GM19452 (cell line): ENCODE measurements around the gene TMEM143.

Experiments
- ATAC-seq: cut with Tn5 transposase; IDR thresholded peaks from one replicate; pipeline ENCODE4 v1.9.1; 2021; ENCODE audit not compliant: unreplicated experiment

Gene TMEM143

DNA sequence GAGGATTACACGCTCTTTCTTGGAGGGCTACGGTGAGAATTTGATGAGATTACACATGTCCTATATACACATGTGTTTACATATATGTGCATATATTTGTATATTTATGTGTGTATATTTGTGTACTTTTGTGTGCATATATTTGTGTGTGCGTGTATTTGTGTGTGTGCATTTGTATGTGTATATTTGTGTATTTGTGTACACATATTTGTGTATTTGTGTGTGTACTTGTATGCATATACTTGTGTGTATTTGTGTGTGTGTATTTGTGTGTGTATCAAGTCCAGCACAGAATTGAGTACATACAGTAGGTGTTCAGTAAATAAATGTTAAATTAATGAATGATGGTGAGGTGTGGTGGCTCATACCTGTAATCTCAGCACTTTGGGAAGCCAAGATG, 1.8 kb downstream of the TMEM143 start:
- ATAC-seq = no peak

- no peak for ATAC-seq
These were observed 4.6 kb downstream of the TMEM143 start for GRCh38 chr19:48359123-48359522.

GRCh38 chr19:48355365-48355954, 8.3 kb downstream of the TMEM143 start:
- ATAC-seq = no peak

- no peak for ATAC-seq
These were observed 9.3 kb downstream of the TMEM143 start for GRCh38 chr19:48354332-48354992.

GRCh38 chr19:48353677-48354076, 10.1 kb downstream of the TMEM143 start:
- ATAC-seq = no peak

DNA sequence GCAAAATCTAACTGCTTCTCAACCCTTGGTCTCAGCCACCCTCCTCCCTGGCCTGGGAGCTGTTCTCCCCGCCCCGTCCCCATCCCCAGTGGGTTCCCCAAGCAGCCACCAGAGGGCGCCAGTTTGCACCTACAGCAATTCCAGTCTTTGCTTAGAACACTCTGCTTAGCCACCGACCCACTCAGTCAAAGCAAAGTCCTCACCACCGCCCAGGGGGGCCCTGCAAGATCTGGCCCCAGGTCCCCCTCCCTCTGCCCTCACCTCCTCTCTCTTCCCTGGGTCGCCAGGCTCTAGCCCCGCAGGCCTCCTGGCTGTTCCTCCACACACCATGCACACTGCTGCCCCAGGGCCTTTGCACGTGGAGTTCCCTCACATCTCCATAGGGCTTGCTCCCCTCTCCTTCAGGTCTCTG, 12.4 kb downstream of the TMEM143 start:
- no peak for ATAC-seq

- ATAC-seq = no peak
These were observed 12.9 kb downstream of the TMEM143 start for GRCh38 chr19:48350856-48351255.

DNA sequence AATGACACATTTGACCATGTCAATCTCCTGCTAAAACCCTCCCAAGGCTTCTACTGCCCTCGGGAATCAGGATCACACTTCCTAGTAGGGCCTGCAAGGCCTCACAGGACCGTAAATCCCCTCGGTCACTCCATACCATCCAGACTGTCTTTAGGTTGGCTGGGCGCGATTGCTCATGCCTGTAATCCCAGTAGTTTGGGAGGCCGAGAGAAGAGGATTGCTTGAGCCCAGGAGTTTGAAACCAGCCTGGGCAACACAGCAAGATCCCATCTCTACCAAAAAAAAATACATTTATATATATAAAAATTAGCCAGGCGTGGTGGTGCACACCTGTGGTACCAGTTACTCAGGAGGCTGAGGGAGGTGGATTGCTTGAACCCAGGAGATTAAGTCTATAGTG, 15.0 kb downstream of the TMEM143 start:
- ATAC-seq = no peak

DNA sequence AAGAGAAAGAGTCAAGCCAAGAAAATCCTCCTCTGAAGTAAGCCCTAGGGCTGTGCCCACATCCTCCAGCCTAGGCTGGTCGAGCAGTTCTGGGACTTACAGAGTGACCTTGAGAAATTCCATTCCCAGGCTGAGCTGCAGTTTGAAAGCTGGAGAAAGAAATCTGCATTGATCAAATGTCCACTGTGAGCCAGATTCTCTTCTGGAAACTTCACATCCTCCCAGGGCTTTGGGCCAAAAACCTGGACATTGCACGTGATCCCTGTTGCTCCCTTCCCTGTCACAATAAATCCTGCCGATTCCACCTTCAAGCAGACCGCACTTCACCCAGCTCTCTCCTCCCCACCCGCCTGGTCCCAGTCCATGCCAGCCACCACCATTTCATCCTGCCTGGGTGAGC, 15.7 kb downstream of the TMEM143 start:
- ATAC-seq = no peak

GRCh38 chr19:48346191-48346590, 17.5 kb downstream of the TMEM143 start:
- no peak for ATAC-seq

- no peak for ATAC-seq
These were observed 18.8 kb downstream of the TMEM143 start for GRCh38 chr19:48344892-48345291.

DNA sequence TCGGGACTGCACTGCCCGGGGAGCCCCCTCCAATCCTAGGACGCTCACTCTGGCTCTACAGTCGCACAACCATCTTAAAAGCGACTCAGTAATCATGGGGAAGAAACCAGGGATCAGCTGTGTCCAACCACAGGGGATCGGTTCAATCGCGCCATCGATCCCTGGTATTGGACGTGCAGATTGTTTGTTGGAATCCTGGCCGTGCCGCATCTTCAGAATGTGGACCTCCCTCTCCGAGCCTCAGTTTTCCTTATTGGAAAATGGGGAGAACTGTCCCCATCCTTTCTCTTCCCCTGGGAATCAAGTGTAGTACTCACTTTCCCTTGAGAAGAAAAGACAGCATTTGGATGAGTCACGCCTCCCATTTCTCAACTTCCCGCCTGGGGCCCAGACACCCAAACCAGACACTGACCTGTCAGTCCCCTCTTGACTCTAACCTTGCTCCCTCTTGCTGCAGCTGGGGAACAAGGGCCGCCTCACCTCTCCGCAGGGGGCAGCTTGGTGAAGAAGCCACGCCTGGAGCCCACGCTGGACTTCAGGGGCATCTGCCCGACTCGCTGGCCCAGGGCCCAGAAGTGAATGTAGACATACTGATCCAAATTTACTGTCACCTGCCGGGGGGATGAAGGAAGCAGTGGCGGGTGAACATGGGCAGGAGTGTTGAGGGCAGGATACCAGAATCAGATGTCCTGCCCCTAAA, 20.7 kb downstream of the TMEM143 start:
- ATAC-seq = no peak

- no peak for ATAC-seq
These were observed 21.4 kb downstream of the TMEM143 start for GRCh38 chr19:48342414-48342738.

- no peak for ATAC-seq
These were observed 22.0 kb downstream of the TMEM143 start for GRCh38 chr19:48341515-48342413.

GRCh38 chr19:48340995-48341394, 22.7 kb downstream of the TMEM143 start:
- ATAC-seq = no peak

- ATAC-seq = no peak
These were observed 24.8 kb downstream of the TMEM143 start for GRCh38 chr19:48338802-48339503.

- no peak for ATAC-seq
These were observed 25.4 kb downstream of the TMEM143 start for GRCh38 chr19:48338253-48338755.

GRCh38 chr19:48333467-48334384, 30.0 kb downstream of the TMEM143 start:
- peak; percentile 47 for ATAC-seq

GRCh38 chr19:48332662-48333466, 30.9 kb downstream of the TMEM143 start:
- peak; percentile 64 for ATAC-seq
